MCF 10A (cell line): Measurements from ENCODE around the gene ZFHX3. TPM values are rescaled to one million over a fixed set of nuclear protein-coding genes. Genes with fewer than 3 reads are reported as not detected.

ENCODE experiments used
- BruUV-seq: library from RNA; stranded (reverse); fragments of 400-500 nt; replicated peaks from 2 replicates; lab custom pipeline; 2021; lab: Mats Ljungman, UMichigan
- CTCF ChIA-PET: fragments of 300-600 bp; sonication (Branson Sonifier 250); formaldehyde crosslinking; extraction: SDS; loops from one replicate; lab custom pipeline; 2021; ENCODE audit warnings: antibody characterized with exemption, inconsistent platforms; lab: Yijun Ruan, JAX
- POLR2A ChIA-PET: fragments of 300-600, 350-650 bp; sonication (Branson Sonifier 250); formaldehyde crosslinking; extraction: SDS; loops from one replicate; lab custom pipeline; 2020; ENCODE audit warnings: antibody characterized with exemption, inconsistent platforms; lab: Yijun Ruan, JAX
- DNase-seq: peaks from one replicate; pipeline ENCODE4 v3.0.0-alpha.2; 2018; ENCODE audit not compliant: unreplicated experiment
- H3K27ac Mint-ChIP-seq: one replicate; pipeline ENCODE4 v1.8.0; 2022; ENCODE audit warnings: mild to moderate bottlenecking, low read depth, mixed read lengths; ENCODE audit not compliant: unreplicated experiment
- H3K27me3 Mint-ChIP-seq: one replicate; pipeline ENCODE4 v1.8.0; 2022; ENCODE audit warnings: mixed read lengths; ENCODE audit not compliant: insufficient read depth, unreplicated experiment
- H3K36me3 Mint-ChIP-seq: one replicate; pipeline ENCODE4 v1.8.0; 2022; ENCODE audit warnings: mild to moderate bottlenecking, moderate library complexity, mixed read lengths; ENCODE audit not compliant: insufficient read depth, unreplicated experiment
- H3K4me1 Mint-ChIP-seq: one replicate; pipeline ENCODE4 v1.8.0; 2022; ENCODE audit warnings: mixed read lengths; ENCODE audit not compliant: insufficient read depth, unreplicated experiment
- H3K4me3 Mint-ChIP-seq: one replicate; pipeline ENCODE4 v1.8.0; 2022; ENCODE audit warnings: mild to moderate bottlenecking, moderate library complexity, mixed read lengths; ENCODE audit not compliant: unreplicated experiment
- H3K9me3 Mint-ChIP-seq: one replicate; pipeline ENCODE4 v1.8.0; 2022; ENCODE audit warnings: mixed read lengths; ENCODE audit not compliant: unreplicated experiment
- intact Hi-C: fragments of 100-400 bp; cut with micrococcal nuclease; formaldehyde crosslinking; loops from 2 replicates; pipeline ENCODE4 v1.14.1; 2022
- total RNA-seq: library from RNA; stranded (reverse); gene quantifications from 2 replicates; pipeline ENCODE4 v1.2.3, GENCODE V29; 2022
- TF ChIP-seq, protein P1 (sequence below): fragments of 200-600 bp; IDR thresholded peaks from one replicate; pipeline ENCODE4 v1.8.0; 2022; ENCODE audit warnings: antibody characterized with exemption, mild to moderate bottlenecking; ENCODE audit not compliant: unreplicated experiment

The ZFHX3 gene
- total RNA-seq, 1 experiment from 2014 or later = 27.4 TPM

DNA sequence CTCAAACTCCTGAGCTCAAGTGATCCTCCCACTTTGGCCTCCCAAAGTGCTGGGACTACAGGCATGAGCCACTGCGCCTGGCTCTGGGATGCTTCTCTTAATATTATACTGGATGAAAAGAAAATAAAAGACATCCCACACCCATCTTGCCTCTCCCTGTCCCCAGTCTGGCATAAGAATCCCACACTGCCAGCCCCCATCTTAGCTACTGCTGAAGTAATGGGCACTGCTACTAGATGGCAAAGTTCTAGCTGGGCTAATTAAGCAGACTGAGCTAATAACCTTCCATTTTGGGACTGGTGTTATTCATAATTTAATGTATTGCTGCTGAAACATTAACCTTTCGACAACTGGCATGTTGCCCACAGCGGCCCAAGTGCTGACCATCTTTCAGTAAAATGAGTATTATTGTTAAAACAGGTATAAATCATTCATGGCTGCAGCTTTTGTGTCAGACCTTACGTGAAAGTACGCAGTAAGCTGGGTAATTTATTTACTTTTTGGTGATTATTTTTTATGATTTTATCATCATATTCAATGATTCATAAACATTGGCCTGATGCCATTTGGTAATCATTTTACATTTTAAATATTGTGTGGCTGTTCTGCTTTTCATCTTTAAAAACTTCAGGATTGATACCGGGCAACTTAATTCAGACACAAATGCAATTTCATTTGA lies 47.4 kb upstream of the ZFHX3 start:
- no TSS peak for BruUV-seq
- TF ChIP-seq, protein P1, sequence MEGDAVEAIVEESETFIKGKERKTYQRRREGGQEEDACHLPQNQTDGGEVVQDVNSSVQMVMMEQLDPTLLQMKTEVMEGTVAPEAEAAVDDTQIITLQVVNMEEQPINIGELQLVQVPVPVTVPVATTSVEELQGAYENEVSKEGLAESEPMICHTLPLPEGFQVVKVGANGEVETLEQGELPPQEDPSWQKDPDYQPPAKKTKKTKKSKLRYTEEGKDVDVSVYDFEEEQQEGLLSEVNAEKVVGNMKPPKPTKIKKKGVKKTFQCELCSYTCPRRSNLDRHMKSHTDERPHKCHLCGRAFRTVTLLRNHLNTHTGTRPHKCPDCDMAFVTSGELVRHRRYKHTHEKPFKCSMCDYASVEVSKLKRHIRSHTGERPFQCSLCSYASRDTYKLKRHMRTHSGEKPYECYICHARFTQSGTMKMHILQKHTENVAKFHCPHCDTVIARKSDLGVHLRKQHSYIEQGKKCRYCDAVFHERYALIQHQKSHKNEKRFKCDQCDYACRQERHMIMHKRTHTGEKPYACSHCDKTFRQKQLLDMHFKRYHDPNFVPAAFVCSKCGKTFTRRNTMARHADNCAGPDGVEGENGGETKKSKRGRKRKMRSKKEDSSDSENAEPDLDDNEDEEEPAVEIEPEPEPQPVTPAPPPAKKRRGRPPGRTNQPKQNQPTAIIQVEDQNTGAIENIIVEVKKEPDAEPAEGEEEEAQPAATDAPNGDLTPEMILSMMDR = no peak
- DNase-seq = peak; percentile 22
- Mint-ChIP-seq H3K9me3 (no peaks in the 10 kb centered on the region), H3K27me3 (no peaks in the 10 kb centered on the region), H3K4me3 (no peak overlapping the region), H3K4me1 (peaks cover 9% of the 10 kb centered on the region), H3K36me3 (peaks cover 5% of the 10 kb centered on the region), H3K27ac (no peak overlapping the region)
- intact Hi-C loops = no loop called here
- POLR2A ChIA-PET = interaction anchor here (0.7 to 1.5 kb wide), 4 partner anchors 12 to 81 kb away, joined by 3 to 6 read pairs (median 4); no protein-coding TSS in a partner anchor
- CTCF ChIA-PET = interaction anchor here (0.6 to 1.5 kb wide), 5 partner anchors 10 to 263 kb away, joined by 3 to 5 read pairs (median 3); no protein-coding TSS in a partner anchor

DNA sequence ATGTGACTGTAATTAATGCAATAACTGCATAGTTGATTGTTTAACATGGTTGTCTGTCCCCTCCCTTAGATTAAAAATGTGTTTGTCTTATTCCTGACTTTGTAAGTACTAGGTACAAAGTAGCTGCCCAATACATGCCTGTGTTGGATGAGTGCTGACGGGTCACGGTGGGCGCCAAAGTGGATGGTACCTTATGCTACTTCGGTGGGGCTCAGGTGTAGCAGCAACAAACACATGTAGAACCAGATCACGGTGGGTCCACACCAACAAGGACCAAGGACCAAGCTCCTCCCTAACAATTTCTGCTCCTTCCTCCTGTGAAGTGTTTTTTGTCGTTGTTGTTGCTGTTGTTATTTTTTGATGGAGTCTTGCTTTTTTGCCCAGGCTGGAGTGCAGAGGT lies 46.4 kb upstream of the ZFHX3 start:
- no peak overlapping the region for H3K27ac Mint-ChIP-seq
- no peaks in the 10 kb centered on the region for H3K9me3 Mint-ChIP-seq
- intact Hi-C loops = no loop called here
- H3K4me1 Mint-ChIP-seq = peaks cover 9% of the 10 kb centered on the region
- CTCF ChIA-PET = no interaction called here
- no TSS peak for BruUV-seq
- H3K4me3 Mint-ChIP-seq = no peak overlapping the region
- TF ChIP-seq, protein P1 = no peak
- no peak for DNase-seq
- POLR2A ChIA-PET = interaction anchor here (0.5 to 1.5 kb wide), 3 partner anchors 12 to 838 kb away, joined by 3 to 6 read pairs (median 3); no protein-coding TSS in a partner anchor
- H3K36me3 Mint-ChIP-seq = peaks cover 5% of the 10 kb centered on the region
- H3K27me3 Mint-ChIP-seq = no peaks in the 10 kb centered on the region

DNA sequence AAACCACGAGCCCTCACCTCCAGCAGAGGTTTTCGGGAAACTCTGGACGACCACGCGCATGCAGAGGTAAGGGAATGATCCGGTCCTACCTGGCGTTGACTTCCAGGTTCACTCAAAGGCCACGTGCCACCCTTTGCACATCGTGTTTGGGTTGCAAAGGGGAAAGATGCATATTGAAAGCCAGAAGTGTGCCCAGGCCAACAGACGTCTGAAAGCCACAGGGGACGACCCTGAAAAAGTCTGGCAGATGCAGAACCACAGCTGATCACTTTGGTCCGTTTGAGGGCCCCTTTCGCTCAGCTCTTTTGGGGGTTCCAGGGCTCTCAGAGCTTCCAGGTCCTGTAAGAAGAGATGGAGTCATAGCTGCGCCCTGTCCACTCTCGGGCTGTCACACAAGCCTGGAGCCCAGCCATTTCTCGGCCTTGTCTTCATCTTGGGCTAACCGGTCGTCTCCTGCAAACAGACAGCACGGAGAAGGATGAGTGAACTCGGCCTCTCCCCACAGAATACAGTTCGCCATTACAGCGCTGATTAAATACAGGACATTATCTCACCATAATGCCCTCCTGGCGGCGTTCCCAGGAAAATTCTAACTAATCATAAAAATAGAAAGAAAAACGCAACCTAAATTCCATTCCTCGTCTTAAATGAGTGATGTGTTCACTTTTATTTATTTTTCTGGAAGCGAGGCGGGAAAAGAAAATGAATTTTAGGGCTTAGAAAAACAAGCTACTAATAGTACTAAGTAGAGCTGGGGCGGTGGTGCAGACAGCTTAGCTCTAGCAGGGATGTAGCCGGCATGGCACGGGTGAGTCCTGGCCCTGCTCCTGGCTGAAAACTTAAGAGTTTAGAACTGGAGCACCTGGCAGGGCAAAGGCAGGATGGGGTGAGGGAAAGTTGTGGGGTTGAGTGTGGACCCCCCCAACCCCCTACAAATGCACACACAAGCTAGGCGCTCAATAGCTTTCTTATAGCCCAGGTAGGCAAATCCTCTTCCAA lies 45.5 kb upstream of the ZFHX3 start:
- Mint-ChIP-seq H3K9me3 (no peaks in the 10 kb centered on the region), H3K36me3 (peaks cover 5% of the 10 kb centered on the region), H3K27ac (no peak overlapping the region), H3K4me3 (no peak overlapping the region), H3K27me3 (no peaks in the 10 kb centered on the region), H3K4me1 (peaks cover 9% of the 10 kb centered on the region)
- CTCF ChIA-PET = interaction anchor here (0.7 to 0.9 kb wide), 2 partner anchors 10 to 619 kb away, joined by 3 read pairs; no protein-coding TSS in a partner anchor
- TF ChIP-seq, protein P1 = no peak
- intact Hi-C loops = no loop called here
- BruUV-seq = no TSS peak
- no peak for DNase-seq
- POLR2A ChIA-PET = no interaction called here
